SK-N-SH (cell line): ENCODE measurements around the gene ZFP57. TPM values are rescaled to one million over a fixed set of nuclear protein-coding genes. Genes with fewer than 3 reads are reported as not detected.

Experiments used
- CTCF ChIA-PET: fragments of 300-600, 350-600 bp; formaldehyde crosslinking; extraction: SDS; loops from one replicate; lab custom pipeline; 2021; lab: Yijun Ruan, JAX
- POLR2A ChIA-PET: fragments of 350-600 bp; sonication (Branson Sonifier 250); formaldehyde crosslinking; extraction: SDS; loops from one replicate; lab custom pipeline; 2020; ENCODE audit warnings: antibody characterized with exemption, inconsistent platforms; lab: Yijun Ruan, JAX
- DNase-seq: peaks from one replicate; pipeline ENCODE4 v3.0.0; 2012
- H2AFZ ChIP-seq: fragments of 200-600 bp; sonication (generic); 2 replicates; pipeline ENCODE4 v1.8.1; 2016; ENCODE audit warnings: antibody characterized with exemption, mild to moderate bottlenecking, low read depth
- H3F3A ChIP-seq: fragments of 200-600 bp; sonication (generic); replicated peaks from 2 replicates; pipeline ENCODE3; 2016; ENCODE audit warnings: antibody characterized with exemption, mild to moderate bottlenecking; ENCODE audit not compliant: insufficient read depth
- H3K27ac ChIP-seq, 2 experiments: fragments of 200-500 bp in 1 of 2; fragments of 200-600 bp in 1 of 2; sonication (Bioruptor generic) in 1 of 2; sonication (generic), shearing (Covaris generic) in 1 of 2; 2 replicates each; pipeline versions ENCODE4 v1.5.1 to v1.6.1; 2014 to 2016; ENCODE audit warnings: low read depth in 2 of 2, inconsistent platforms in 1 of 2, low read length in 1 of 2, mild to moderate bottlenecking in 1 of 2, mixed read lengths in 1 of 2
- H3K27me3 ChIP-seq: fragments of 200-600 bp; sonication (generic), shearing (Covaris generic); 2 replicates; pipeline ENCODE4 v1.6.1; 2016; ENCODE audit warnings: mixed run types; ENCODE audit not compliant: insufficient read depth
- H3K36me3 ChIP-seq, 2 experiments: fragments of 200-500 bp in 1 of 2; fragments of 200-600 bp in 1 of 2; sonication (Bioruptor generic) in 1 of 2; sonication (generic) in 1 of 2; replicated peaks in 1 of 2; 2 replicates each; pipeline versions ENCODE3 to v1.5.1; 2014 to 2016; ENCODE audit warnings: low read length in 1 of 2, mild to moderate bottlenecking in 1 of 2; ENCODE audit not compliant: insufficient read depth in 2 of 2, control insufficient read depth in 1 of 2
- H3K4me1 ChIP-seq, 2 experiments: fragments of 200-500 bp in 1 of 2; fragments of 200-600 bp in 1 of 2; sonication (Bioruptor generic) in 1 of 2; sonication (generic), shearing (Covaris generic) in 1 of 2; 2 replicates each; pipeline versions ENCODE4 v1.5.1 to v1.6.1; 2014 to 2016; ENCODE audit warnings: low read depth in 1 of 2, low read length in 1 of 2, mixed run types in 1 of 2; ENCODE audit not compliant: insufficient read depth in 2 of 2, control insufficient read depth in 1 of 2
- H3K4me2 ChIP-seq: fragments of 200-600 bp; sonication (generic), shearing (Covaris generic); 2 replicates; pipeline ENCODE4 v1.6.1; 2017; ENCODE audit warnings: mixed run types
- H3K4me3 ChIP-seq, 2 experiments: fragments of 200-500 bp in 1 of 2; fragments of 200-600 bp in 1 of 2; sonication (Bioruptor generic) in 1 of 2; sonication (generic), shearing (Covaris generic) in 1 of 2; 2 replicates each; pipeline versions ENCODE4 v1.5.1 to v1.8.1; 2014 to 2016; ENCODE audit warnings: low read depth in 2 of 2, inconsistent platforms in 1 of 2, low read length in 1 of 2, mild to moderate bottlenecking in 1 of 2, mixed read lengths in 1 of 2, moderate library complexity in 1 of 2
- H3K79me2 ChIP-seq: fragments of 200-600 bp; sonication (generic); 2 replicates; pipeline ENCODE4 v1.8.1; 2017; ENCODE audit warnings: mild to moderate bottlenecking; ENCODE audit not compliant: insufficient read depth
- H3K9ac ChIP-seq: fragments of 200-600 bp; sonication (generic); 2 replicates; pipeline ENCODE4 v1.6.1; 2017; ENCODE audit warnings: mixed run types
- H3K9me2 ChIP-seq: fragments of 200-600 bp; sonication (generic); 2 replicates; pipeline ENCODE4 v1.6.1; 2017; ENCODE audit warnings: mixed run types
- H3K9me3 ChIP-seq: fragments of 200-600 bp; sonication (generic); 2 replicates; pipeline ENCODE4 v1.6.1; 2017; ENCODE audit warnings: mixed run types, mild to moderate bottlenecking, moderate library complexity
- H4K20me1 ChIP-seq: fragments of 200-600 bp; sonication (generic); 2 replicates; pipeline ENCODE4 v1.6.1; 2017; ENCODE audit warnings: mild to moderate bottlenecking, mixed run types; ENCODE audit not compliant: insufficient read depth
- CHD2 ChIP-seq: fragments of 150-350 bp; IDR thresholded peaks from 2 replicates; pipeline ENCODE4 v1.6.1; 2018; ENCODE audit warnings: low read length; ENCODE audit not compliant: partially characterized antibody
- EP300 ChIP-seq, 2 experiments: IDR thresholded peaks; 2 replicates each; pipeline versions ENCODE4 v1.4.0 to v1.6.1; 2012; ENCODE audit warnings: borderline replicate concordance in 1 of 2, low read depth in 1 of 2, low read length in 1 of 2
- FOSL2 ChIP-seq: IDR thresholded peaks from 2 replicates; pipeline ENCODE4 v1.4.0; 2012; ENCODE audit warnings: low read depth, mild to moderate bottlenecking, moderate library complexity, borderline replicate concordance
- FOXM1 ChIP-seq: IDR thresholded peaks from 2 replicates; pipeline ENCODE4 v1.4.0; 2012; ENCODE audit warnings: low read depth, mild to moderate bottlenecking
- GABPA ChIP-seq: IDR thresholded peaks from 2 replicates; pipeline ENCODE4 v1.4.0; 2012; ENCODE audit warnings: low read depth, mild to moderate bottlenecking
- GATA2 ChIP-seq: sonication (generic); formaldehyde crosslinking; IDR thresholded peaks from 2 replicates; pipeline ENCODE4 v1.5.0; 2020; ENCODE audit warnings: mild to moderate bottlenecking, missing genetic modification reagents
- JUND ChIP-seq: IDR thresholded peaks from 2 replicates; pipeline ENCODE4 v1.4.0; 2012
- MAX ChIP-seq: IDR thresholded peaks from 2 replicates; pipeline ENCODE4 v1.4.0; 2012; ENCODE audit warnings: low read depth
- MEF2A ChIP-seq: IDR thresholded peaks from 2 replicates; pipeline ENCODE4 v1.4.0; 2012; ENCODE audit warnings: low read depth, borderline replicate concordance
- MXI1 ChIP-seq: IDR thresholded peaks from 2 replicates; pipeline ENCODE4 v1.6.1; 2012; ENCODE audit warnings: mild to moderate bottlenecking, low read depth, low read length, improper control_type of control experiment
- PBX3 ChIP-seq: IDR thresholded peaks from 2 replicates; pipeline ENCODE4; 2012
- POLR2AphosphoS5 ChIP-seq: IDR thresholded peaks from 2 replicates; pipeline ENCODE4 v1.6.1; 2012; ENCODE audit warnings: low read depth, low read length
- REST ChIP-seq: IDR thresholded peaks from 2 replicates; pipeline ENCODE4 v1.6.1; 2012; ENCODE audit warnings: mild to moderate bottlenecking, low read depth, low read length, moderate library complexity
- RXRA ChIP-seq: IDR thresholded peaks from 2 replicates; pipeline ENCODE4 v1.4.0; 2012; ENCODE audit warnings: low read depth, mild to moderate bottlenecking, borderline replicate concordance
- TAF1 ChIP-seq: IDR thresholded peaks from 2 replicates; pipeline ENCODE4 v1.6.1; 2012; ENCODE audit warnings: low read depth, mild to moderate bottlenecking, low read length, moderate library complexity, borderline replicate concordance
- WGBS: methylation state at CpG from one replicate; pipeline ENCODE4 v1.1.6; 2017; ENCODE audit warnings: low lambda C conversion rate; 5-methylcytosine and 5-hydroxymethylcytosine counted together
- polyA plus RNA-seq, 3 experiments: library from polyadenylated mRNA; depleted of rRNA; stranded (reverse); fragments of >200 nt; gene quantifications; 2 replicates each; pipeline ENCODE4 v1.2.3, GENCODE V29; 2012

The ZFP57 gene
- polyA plus RNA-seq, 1 of the 3 experiments (the other 2 are of a cell fraction) = not detected

GRCh38 chr6:29627755-29628418, 53.1 kb downstream of the ZFP57 start:
- POLR2A ChIA-PET = interaction anchor here (1.1 kb wide), 1 partner anchor 16 kb away, joined by 5 read pairs; no protein-coding TSS in a partner anchor
- Histone ChIP-seq H3K36me3 (peaks cover 0 to 12% of the 10 kb centered on the region in 2 experiments), H3K4me1 (peaks cover 16 to 20% of the 10 kb centered on the region in 2 experiments; a peak in 2 of 4 replicates), H2AFZ (peak overlapping the region; percentile 82), H3K27ac (peak overlapping the region; percentile 50 to 74; a peak in 3 of 4 replicates), H3K4me2 (peak overlapping the region; percentile 99), H3K79me2 (peaks cover 14% of the 10 kb centered on the region; the same call in 1 of the 2 replicates), H3K4me3 (peak overlapping the region; percentile 54 to 74), H3F3A (no peaks in the 10 kb centered on the region), H3K9me2 (no peaks in the 10 kb centered on the region), H4K20me1 (no peaks in the 10 kb centered on the region), H3K9me3 (no peaks in the 10 kb centered on the region), H3K9ac (peak overlapping the region; percentile 66), H3K27me3 (no peaks in the 10 kb centered on the region)
- DNase-seq = peak; percentile 94
- CTCF ChIA-PET = interaction anchor here (0.6 to 7.6 kb wide), 13 partner anchors 9 to 704 kb away, joined by 3 to 79 read pairs (median 4); partner anchors contain the start of gene TRIM27
- TF ChIP-seq PBX3 = no peak
- TF ChIP-seq POLR2AphosphoS5 = peak; percentile 44; the same call in 1 of the 2 replicates
- TF ChIP-seq JUND = no peak
- 0 out of 2 replicates have a peak, but pooled peaks have one; percentile 14 for TF ChIP-seq TAF1
- under 1% methylated on average over 42 of the region's 51 CpGs for WGBS

- H3K9ac ChIP-seq = peak overlapping the region; percentile 61; the same call in 1 of the 2 replicates
Measured at GRCh38 chr6:29626948-29627754, 53.8 kb downstream of the ZFP57 start.

More at GRCh38 chr6:29626948-29627754, 53.8 kb downstream of the ZFP57 start:
- H4K20me1 ChIP-seq = no peaks in the 10 kb centered on the region
- H3K36me3 ChIP-seq = peaks cover 3 to 19% of the 10 kb centered on the region in 2 experiments
- POLR2A ChIA-PET = interaction anchor here (1.1 kb wide), 1 partner anchor 15 kb away, joined by 5 read pairs; no protein-coding TSS in a partner anchor
- peak overlapping the region in 1 of 2 experiments; percentile 53; a peak in 1 of 4 replicates for H3K27ac ChIP-seq
- H3K4me2 ChIP-seq = peak overlapping the region; percentile 86
- DNase-seq = peak; percentile 67
- no peaks in the 10 kb centered on the region for H3F3A ChIP-seq
- H3K27me3 ChIP-seq = no peaks in the 10 kb centered on the region
- WGBS = 81% methylated on average over 11 of the region's 31 CpGs
- CTCF ChIA-PET = interaction anchor here (0.6 to 7.6 kb wide), 7 partner anchors 9 to 38 kb away, joined by 3 to 79 read pairs (median 12); no protein-coding TSS in a partner anchor
- no peak for TF ChIP-seq CHD2
- no peak for TF ChIP-seq MAX
- TF ChIP-seq FOXM1 = no peak
- no peak for TF ChIP-seq MEF2A
- TF ChIP-seq REST = no peak
- TF ChIP-seq GATA2 (CRISPR knock-in tag) = no peak
- TF ChIP-seq RXRA = no peak
- no peak for TF ChIP-seq GABPA
- no peak for TF ChIP-seq MXI1
- TF ChIP-seq FOSL2 = no peak
- no peak for TF ChIP-seq EP300 (IDR thresholded peaks at IDR 0.05; ENCODE audit: borderline replicate concordance in 1 of 2, low read depth in 1 of 2, low read length in 1 of 2)
- TF ChIP-seq PBX3 = no peak
- no peak overlapping the region for H2AFZ ChIP-seq
- H3K4me1 ChIP-seq = peaks cover 16 to 20% of the 10 kb centered on the region in 2 experiments; a peak in 2 of 4 replicates
- H3K9me2 ChIP-seq = no peaks in the 10 kb centered on the region
- H3K4me3 ChIP-seq = peak overlapping the region; percentile 54 to 61
- H3K79me2 ChIP-seq = peaks cover 14% of the 10 kb centered on the region; the same call in 1 of the 2 replicates
- H3K9me3 ChIP-seq = no peaks in the 10 kb centered on the region
